Brain microvascular endothelial cell (primary cell): ENCODE data around the gene QSOX2.

Source experiments
- DNase-seq: peaks from one replicate; pipeline ENCODE4 v3.0.0-alpha.2; 2020
- H3K27ac ChIP-seq: fragments of 250-450 bp; sonication (Bioruptor Pico); 2 replicates; pipeline ENCODE4 v1.5.1; 2020; ENCODE audit warnings: mild to moderate bottlenecking, moderate library complexity
- H3K27me3 ChIP-seq: fragments of 250-450 bp; sonication (Bioruptor Pico); replicated peaks from 2 replicates; pipeline ENCODE4 v1.5.1; 2020; ENCODE audit warnings: mild to moderate bottlenecking
- H3K36me3 ChIP-seq: fragments of 250-450 bp; sonication (Bioruptor Pico); replicated peaks from 2 replicates; pipeline ENCODE4 v1.5.1; 2020; ENCODE audit warnings: mild to moderate bottlenecking
- H3K4me3 ChIP-seq: 2 replicates; pipeline ENCODE4 v1.5.1; 2011; ENCODE audit warnings: low read depth, mild to moderate bottlenecking, control low read depth, low read length, moderate library complexity
- CTCF ChIP-seq: IDR thresholded peaks from 2 replicates; pipeline ENCODE4 v1.5.1; 2011; ENCODE audit warnings: low read depth, mild to moderate bottlenecking, moderate library complexity, low read length, control low read depth, inconsistent platforms; ENCODE audit errors: missing control alignments
- in situ Hi-C: cut with HindIII; loops from 2 replicates; pipeline ENCODE4 v1.10.0; 2017; ENCODE audit warnings: low sequenced_read_pairs, low pct_ligation_motif_present

Gene QSOX2

GRCh38 chr9:136197930-136198604 is 47.5 kb downstream of the QSOX2 start:
- Histone ChIP-seq H3K27me3 (peaks cover 89% of the 10 kb centered on the region), H3K4me3 (no peak overlapping the region), H3K27ac (no peak overlapping the region), H3K36me3 (no peaks in the 10 kb centered on the region)
- in situ Hi-C loops = no loop called here
- no peak for DNase-seq
- TF ChIP-seq CTCF = no peak

DNA sequence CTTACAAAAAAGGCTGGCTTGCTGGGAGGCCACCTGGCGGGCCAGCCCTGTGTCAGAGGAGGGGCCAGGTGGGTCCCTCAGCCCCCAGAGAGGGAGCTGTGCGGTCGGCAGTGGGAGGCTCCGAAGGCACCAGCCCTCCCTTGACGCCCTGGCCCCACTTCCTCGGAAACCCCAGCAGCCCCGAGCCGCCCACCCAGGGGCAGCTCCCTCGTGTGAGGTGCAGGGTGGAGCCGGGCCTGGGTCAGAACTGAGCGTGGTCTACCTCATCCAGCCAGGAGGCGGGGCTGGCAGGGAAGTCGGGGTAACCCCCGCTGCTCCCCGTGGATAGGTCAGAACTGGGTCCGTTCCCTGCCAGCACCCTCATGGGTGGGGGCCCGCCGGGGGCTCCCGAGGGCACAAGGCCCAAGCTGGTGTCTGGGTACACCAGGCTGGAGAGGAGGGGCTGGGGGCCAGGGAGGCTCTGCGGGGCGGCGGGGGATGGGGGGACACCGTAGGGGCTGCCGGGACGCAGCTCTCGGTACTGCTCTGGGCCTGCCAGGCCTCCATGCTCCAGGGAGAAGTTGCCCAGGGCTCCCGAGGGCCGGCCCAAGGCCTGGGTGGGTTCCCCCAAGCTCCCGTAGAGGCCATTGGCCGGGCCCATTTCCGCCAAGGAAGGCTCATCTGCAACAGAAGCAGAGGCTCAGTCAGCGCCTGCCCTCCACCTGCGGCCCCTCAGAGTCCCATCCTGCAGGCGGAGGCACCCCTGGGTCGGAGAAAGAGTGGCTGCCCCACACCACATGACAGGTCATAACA is 48.3 kb downstream of the QSOX2 start:
- in situ Hi-C loops = no loop called here

DNA sequence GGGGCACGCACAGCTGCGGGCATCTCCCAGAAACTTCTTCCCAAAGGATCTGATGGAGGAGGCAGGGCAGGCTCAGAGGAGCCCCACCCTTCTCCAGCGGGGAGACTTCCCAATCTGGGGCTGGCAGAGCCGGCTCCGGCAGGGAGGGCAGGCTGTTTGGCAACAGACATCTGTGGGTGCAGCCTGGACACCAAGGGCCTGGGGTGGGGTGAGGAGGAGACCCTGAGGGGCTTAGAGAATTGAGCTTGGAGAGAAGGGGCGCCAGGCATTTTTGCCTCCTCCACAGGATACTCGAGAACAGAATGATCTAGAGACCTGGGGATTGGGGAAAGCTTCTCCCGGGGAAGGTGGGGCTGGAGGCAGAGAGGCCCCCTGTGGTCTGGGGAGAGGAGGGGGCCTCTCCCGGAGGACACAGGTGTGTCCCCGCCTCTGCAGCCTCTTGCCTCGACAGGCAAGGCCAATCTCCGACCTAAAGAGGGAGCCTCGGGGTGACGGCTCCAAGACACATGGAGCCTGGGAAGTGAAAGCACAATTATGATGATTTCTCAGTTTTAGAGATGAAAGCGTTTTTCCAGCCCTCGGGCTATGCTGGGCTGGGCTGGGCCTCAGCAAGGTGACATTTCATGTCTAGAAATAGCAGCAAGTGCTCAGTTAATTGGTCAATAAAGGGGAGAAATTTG is 49.1 kb downstream of the QSOX2 start:
- DNase-seq = no peak
- no peaks in the 10 kb centered on the region for H3K36me3 ChIP-seq
- no peak overlapping the region for H3K4me3 ChIP-seq
- no peak for TF ChIP-seq CTCF
- peaks cover 91% of the 10 kb centered on the region for H3K27me3 ChIP-seq
- in situ Hi-C loops = no loop called here
- H3K27ac ChIP-seq = no peak overlapping the region

More for the DNA sequence above, 48.3 kb downstream of the QSOX2 start:
- Histone ChIP-seq H3K27ac (no peak overlapping the region), H3K4me3 (no peak overlapping the region), H3K36me3 (no peaks in the 10 kb centered on the region), H3K27me3 (peaks cover 91% of the 10 kb centered on the region)
- DNase-seq = no peak
- TF ChIP-seq CTCF = no peak

DNA sequence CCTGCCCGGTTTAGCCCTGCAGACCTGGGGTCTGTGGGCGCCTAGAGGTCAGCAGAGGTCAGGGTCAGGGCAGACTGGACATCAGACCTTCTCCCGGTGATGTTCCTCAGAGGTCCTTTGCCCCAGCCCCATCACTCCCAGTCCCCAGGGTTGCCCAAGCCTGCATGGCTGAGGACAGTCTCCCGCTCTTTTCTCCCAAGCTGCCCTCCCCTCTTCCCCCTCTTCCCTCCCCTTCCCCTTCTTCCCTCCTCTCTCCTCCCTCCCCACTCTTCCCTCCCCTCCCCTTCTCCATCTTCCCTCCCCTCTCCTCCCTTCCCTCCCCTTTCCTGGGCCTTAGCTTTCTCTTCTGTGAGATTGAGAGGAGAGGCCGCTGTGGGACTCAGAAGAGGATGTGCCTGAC is 51.1 kb downstream of the QSOX2 start:
- Histone ChIP-seq H3K27me3 (peaks cover 87% of the 10 kb centered on the region), H3K36me3 (no peaks in the 10 kb centered on the region), H3K4me3 (no peak overlapping the region), H3K27ac (no peak overlapping the region)
- in situ Hi-C loops = no loop called here
- TF ChIP-seq CTCF = no peak
- no peak for DNase-seq

- Histone ChIP-seq H3K36me3 (no peaks in the 10 kb centered on the region), H3K27me3 (peaks cover 87% of the 10 kb centered on the region), H3K27ac (no peak overlapping the region), H3K4me3 (no peak overlapping the region)
- in situ Hi-C loops = no loop called here
- no peak for DNase-seq
- TF ChIP-seq CTCF = no peak
Measured at GRCh38 chr9:136193891-136194279, 51.7 kb downstream of the QSOX2 start.
